HG03442 (cell line): Measurements from ENCODE around the gene UBTF.
"Not testable (repeated sequence)": the region's sequence is repeated elsewhere in the genome, so short reads cannot be mapped to it uniquely, and the experiment has no call there.

ENCODE experiments used
- ATAC-seq: cut with Tn5 transposase; IDR thresholded peaks from one replicate; pipeline ENCODE4 v1.9.1; 2021; ENCODE audit warnings: mild to moderate bottlenecking, moderate library complexity; ENCODE audit not compliant: unreplicated experiment

The UBTF gene

DNA sequence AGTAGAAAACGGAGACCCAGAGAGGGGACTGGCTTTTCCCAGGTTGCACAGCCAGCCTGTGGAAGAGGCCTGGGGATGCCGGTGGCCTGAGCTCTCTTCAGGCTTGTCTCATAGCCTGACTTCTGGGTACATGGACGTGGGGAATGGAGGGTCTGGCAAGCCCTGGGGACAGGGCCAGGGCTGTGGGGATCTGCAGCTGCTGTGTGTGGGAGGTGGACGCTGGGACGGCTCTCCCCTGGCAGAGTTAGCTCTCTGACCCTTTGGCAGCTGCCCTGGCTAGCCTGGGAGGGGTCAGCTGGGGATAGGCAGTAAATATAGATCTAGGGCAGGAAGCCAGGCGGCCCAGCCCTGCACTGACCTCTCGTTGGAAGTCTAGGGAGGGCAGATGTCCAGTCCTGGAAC lies 28.0 kb upstream of the UBTF start:
- no peak for ATAC-seq

DNA sequence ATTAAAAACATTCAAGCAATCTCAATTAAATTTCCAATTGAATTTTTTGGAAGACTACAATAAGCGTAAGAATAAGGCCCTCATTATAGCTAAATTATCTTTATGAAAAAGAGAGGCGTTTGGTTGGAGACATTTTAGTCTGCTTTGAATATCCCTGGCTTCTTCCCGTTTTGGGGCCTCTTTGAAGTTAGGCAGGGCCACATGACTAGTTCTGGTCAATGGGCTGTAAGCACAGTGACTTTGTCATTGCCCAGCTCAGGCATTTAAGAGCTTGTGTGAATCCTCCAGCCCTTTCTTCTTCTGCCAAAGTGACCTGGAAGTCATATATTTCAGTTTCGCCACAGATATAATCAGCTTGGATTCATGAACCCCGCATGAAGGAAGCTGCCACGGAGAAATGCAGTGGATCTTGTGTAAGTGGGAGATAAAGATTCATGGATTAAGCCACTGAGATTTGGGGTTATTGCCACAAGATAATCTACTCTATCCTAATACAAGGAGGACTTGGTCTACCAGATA lies 21.7 kb upstream of the UBTF start:
- no peak for ATAC-seq

DNA sequence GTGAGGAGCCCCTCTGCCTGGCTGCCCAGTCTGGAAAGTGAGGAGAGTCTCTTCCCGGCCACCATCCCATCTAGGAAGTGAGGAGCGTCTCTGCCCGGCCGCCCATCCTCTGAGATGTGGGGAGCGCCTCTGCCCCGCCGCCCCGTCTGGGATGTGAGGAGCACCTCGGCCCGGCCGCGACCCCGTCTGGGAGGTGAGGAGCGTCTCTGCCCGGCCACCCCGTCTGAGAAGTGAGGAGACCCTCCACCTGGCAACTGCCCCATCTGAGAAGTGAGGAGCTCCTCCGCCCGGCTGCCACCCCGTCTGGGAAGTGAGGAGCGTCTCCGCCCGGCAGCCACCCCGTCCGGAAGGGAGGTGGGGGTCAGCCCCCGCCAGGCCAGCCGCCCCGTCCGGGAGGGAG lies 18.4 kb upstream of the UBTF start:
- not testable (repeated sequence) for ATAC-seq

DNA sequence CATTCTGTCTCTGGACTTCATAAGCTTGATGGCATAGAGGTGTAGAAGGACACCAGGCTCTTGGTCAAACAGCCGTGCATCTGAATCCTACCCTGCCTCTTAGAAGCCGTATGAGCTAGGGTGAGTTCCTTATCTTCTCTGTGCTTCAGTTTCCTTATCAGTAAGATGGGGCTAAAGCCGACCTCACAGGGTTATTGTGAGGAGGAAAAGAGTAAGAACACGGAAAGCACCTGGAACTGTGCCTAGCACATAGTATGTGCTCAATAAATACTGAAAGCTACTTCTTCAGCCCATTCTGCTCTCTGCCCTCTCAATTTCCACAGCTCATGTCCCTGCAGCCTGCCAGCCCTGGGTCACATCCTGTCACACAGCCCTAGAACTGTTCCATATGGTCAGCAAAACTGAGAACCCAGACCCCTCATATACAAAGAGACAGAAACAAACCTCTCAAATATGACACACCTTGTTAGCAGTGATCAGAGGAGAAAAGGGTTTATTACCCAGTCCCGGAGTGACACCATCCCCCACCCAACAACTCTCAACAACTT lies 17.0 kb upstream of the UBTF start:
- ATAC-seq, result no peak

DNA sequence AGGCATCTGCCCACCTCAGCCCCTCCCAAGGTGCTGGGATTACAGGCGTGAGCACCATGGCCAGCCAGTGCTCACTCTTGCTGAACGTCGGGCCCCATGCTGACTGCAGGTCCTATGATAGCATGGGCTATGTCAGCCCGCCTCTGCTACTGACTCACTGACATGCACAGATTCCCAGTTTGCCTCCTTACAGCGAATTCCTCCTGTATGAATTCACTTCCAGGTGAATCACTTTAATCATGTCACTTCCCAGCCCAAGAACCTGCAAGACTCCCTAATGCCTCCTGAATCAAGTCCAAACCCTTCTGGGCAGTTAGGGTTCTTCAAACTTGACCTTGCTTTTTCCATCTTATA lies 16.1 kb upstream of the UBTF start:
- no peak for ATAC-seq

DNA sequence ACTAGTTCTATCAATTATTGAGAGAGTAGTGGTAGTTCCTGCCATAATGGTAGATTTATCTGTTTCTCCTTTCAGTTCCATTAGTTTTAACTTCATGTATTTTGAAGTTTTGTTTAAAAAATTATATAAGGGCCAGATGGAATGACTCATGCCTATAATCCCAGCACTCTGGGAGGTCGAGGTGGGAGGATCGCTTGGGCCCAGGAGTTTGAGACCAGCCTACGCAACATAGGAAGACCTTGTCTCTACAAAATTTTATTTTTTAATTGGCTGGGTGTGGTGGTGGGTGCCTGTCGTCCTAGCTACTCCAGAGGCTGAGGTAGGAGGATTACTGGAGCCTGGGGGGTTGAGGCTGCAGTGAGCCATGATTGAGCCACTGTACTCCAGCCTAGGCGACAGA lies 14.1 kb upstream of the UBTF start:
- ATAC-seq, result no peak

DNA sequence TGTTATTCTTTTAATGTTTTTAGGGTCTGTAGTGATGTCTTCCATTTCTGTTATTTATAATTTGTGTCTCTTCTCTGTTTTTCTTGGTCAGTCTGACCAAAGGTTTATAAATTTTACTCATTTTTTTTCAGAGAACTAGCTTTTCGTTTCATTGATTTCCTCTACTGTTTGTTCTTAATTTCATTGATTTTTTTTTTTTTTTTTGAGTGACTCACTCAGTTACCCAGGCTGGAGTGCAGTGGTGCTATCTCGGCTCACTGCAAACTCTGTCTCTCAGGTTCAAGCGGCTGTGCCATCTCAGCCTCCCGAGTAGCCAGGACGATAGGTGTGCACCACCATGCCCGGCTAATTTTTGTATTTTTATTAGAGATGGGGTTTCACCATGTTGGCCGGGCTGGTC lies 12.6 kb upstream of the UBTF start:
- no peak for ATAC-seq

DNA sequence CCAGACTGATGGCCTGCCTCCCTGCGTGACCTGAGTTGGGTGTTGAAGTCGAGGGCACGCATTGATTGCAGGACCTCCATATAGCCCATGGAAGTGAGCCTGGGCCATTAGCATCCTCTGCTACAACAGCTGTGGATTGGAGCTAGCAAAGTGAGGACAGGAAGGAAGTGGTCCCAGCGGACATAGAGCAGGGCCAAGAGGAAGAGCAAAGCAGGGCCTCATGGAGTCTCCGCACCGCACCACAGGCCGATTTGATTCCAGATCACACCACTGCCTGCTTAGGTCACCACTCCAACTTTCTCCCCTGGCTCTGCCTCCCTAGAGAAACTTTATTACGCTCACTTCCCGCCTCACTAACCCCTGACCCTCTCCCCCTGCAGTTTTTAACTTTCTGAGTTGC lies 10.7 kb upstream of the UBTF start:
- no peak for ATAC-seq

DNA sequence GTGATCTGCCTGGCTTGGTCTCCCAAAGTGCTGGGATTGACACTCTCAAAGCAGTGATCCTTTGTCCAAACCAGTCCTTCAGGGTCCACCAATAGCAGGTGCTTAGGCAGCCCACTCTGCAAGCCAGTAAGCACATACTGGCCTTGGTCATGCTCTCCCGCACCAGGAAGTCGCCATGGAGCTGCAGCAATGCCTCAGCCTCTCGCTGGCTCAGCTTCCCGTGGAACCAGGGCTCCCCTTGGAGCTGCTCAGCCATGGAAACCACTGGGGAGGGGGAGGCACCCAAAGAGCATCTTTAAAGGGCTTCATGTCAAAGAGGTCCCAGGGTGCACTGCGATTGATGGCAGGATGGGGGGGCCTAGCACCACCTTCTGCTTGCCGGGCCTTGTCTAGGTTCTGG lies 9.6 kb upstream of the UBTF start:
- ATAC-seq, result no peak

DNA sequence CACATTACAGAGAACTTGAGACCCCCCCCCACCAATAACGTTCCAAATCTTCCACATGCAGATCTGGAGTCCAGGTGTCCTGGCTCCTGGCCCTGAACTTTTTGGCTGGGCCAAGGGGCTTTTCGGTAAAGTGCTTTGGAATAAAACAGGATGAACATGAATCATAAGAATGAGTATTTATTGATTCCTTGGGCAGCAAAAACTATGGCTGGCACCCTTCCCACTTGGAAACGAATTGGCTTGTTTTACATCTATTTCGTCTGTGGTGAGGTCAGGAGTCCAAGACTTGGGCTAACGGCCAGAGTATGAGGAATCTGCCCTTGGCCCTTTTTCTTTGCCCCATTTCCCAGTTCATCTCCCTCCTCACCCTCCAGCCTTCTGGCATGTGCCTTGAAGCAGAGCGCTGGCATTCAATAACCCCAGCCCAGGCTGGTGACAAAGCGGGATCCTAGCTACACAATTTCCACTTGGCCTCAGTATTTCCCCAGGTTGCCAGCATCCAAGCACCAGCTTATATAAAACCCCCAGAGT lies 4.1 kb upstream of the UBTF start:
- no peak for ATAC-seq

DNA sequence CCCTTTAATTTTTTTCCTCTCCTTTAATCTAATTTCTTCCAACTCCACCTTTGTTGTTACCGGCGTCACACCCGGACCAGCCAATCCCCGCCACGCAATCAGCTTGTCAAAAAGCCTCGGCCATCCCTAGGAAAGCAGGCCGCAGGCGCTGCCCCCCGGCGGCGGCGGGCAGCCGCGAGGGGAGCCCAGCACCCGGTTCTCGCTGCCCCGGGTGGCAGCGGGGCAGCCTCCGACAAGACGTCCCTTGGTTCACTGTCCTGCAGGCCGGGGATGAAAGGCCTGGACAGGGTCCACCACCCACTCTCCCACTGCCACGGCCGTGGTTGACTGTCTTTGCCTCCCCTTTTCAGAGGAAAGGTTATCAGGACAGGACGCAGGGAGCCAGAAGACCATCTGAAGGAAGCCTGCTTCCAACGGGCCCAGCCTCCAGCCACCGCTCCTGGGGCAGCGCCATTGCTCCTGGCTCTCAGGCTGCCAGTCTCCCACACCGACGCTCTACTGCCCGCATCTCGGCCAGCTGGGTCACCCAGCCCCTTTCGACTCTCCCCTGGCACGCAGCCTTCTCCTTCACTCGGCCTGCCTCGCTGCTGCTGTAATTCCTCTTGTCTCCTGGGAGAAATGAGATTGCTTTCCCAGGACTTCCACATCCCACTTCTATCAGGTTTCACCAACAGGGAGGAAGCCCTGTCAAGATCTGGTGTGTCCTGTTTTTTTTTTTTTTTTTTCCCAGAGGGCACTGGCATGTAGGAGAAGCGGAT lies 2.8 kb upstream of the UBTF start:
- no peak for ATAC-seq

DNA sequence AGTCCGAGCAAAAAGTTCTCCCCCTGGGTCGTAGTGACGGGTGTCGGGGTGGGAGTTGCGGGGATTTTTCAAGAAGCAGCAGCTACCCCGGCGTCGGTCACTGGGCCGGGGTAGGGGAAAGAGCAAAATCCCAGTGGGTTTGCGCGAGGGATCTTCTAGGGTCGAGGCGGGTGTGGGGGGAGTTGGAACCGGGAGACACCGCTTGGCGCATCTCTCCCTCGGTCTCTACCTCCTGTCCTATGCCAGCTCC lies 2.3 kb upstream of the UBTF start:
- no peak for ATAC-seq

DNA sequence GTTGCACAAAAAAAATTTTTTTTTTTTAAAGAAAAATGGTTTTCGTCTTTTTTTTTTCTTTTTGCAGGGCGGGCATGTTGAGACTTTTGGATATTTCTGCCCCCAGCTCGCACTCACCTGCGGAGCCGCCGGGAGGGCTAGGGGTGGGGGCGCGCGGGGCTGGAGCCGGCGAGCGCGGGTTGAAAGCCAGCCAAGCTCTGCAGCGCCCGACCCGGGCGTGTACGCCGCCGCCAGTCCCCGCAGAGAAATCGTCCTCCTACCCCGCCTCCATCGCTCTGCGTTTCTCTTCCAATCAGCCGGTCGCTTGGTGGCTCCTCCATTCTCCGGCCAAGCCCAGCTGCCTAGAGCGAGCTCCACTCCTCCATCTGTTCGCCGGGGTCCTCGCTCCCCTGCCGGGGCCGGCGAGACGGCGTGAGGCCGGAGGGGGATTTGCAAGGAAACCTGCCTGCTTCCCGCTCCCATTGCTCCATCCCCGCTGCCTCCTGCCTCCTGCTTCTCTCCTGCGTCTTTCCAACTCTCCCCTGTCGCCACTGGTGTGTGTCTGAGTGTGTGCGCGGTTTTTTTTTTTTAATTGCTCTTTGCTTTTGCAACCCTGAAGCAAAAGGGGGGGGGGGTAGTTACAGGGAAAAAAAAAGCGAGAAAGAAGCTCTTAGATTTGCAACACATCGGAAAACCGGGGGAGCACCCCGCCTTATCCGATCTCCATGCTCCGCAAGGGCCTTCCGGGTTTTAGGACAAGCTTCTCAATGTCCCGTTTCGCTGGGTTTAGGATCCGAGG lies 1.8 kb upstream of the UBTF start:
- ATAC-seq, result no peak

DNA sequence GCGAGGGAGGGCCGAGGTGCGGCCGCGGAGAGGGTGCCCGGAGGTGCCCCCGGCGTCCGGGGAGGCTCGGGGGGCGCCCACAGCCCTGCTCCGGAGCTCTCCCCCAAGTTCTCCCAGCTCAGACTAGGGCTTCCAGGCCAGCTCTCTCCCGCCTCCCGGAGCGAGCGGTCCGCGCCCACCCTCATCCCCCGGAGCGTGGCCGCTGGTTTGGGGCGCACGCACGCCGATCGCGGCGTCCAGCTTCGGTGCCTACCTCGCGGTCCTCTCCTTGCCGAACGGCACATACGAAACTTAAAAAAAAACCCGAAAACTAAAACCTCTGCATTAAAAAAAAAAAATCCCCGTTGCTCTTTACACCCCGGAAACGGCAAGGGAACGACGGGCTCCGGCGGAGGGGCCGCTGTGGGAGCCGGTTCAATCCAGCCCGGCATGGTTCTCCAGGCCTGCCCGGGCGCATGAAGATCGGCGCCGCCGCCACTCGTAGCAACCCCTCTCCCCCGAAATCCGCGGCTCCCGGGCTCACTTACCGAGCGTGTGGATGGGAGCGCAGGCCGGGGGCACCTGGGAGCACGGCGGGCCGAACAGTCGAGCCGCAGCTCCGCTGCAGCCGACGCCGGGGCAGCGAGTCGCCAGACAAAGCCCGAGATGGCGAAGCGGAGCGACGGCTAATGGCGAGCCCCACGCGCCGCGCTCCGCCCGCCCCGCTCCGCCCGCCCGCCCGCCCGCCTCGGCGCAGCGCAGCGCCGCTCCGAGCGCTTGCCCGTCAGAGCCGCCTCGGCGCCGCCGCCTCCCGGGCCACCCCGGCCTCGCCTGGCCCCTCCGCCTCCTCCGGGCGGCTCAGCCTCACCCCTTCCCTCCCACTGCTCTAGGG lies 973 bp upstream of the UBTF start:
- peak; percentile 1 for ATAC-seq

DNA sequence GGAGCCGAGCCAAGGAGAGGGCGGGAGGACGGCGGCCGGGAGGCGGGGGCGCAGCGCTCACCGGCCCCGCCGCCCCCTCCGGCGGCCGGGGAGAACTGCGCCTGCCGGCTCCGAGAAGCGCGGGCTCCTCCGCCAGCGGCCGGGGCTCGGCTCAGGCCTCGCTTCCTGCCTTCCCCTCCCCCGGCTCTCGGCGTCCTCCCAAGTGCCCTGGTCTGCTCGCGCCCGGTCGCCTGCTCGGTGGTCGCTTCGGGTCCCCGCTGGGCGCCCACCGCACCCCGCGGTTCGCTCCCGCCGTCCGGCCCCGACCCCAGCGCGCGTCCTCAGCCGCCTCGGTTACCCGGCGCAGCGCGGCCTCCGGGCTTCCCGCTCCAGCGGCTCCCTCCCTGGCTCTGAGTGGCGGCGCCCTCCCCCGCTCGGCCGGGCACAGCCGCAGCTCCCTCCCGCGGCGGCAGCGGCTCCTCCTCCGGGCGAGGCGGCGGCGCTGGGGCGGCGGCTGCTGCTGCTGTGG lies 313 bp downstream of the UBTF start:
- peak; percentile 22 for ATAC-seq

DNA sequence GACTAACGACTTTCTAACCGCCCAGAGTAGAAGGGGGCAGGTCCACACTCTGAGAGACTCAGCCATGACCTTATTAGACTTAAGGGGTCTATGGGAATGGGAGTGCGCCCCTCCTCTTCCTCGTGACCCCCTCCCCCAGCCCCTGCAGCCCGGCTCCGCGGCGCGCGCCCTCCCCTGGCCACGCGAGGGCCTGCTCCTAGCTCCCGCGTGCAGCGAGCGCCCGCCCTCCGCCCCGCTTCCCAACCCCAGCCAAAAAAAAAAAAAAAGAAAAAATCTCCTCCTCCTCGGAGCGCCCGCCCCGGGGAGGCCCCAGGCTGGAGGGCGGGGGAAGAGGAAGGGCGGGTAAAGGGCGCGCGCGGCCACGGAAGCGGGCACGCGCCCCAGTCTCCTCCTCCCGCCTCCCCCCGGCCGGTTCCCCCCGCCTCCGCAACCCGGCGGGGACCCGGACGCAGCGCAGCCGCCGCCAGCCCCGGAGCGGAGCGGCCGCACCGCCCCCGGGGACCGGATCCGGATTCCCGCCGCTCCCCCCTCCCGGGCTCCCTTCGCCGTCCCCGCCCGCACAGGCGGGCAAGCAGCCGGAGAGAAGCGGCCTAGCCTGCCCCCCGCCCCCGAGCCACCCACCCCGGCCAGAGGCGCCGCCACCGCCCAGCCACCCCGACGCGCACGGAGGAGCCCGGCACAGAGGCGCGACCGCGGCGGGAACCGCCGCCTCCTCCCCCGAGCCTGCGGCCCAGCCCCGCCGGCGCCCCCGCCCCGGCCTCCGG lies 949 bp downstream of the UBTF start:
- peak; percentile 38 for ATAC-seq

DNA sequence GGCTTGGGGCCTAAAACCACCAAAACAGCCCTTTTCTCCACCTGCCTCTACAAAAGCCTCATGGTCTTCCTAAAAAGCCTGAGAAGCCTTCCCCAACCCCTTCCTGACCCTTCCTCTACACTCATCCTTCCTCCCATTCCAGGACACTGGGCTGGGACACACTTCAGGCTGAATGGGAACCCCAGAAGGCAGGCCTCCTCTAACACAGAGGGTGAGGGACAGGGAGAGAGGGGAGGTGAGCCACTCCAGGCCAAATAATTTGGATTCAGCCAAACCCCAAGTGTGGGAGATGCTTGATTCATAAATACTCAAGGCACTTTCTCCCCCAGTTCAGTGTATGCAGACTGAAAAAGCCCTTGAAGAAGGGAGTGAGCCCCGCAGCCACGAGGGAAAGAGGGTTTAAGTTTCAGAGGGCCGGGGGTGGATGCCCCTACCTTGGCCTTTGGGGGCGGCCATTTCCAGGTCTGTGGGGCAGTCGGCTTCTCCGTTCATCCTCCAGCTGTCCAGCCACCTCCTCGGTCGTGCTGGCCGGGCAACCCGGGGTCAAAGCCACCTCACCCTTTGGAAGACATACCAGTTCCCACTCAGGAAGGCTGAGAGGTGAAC lies 1.6 kb downstream of the UBTF start:
- ATAC-seq, result no peak

DNA sequence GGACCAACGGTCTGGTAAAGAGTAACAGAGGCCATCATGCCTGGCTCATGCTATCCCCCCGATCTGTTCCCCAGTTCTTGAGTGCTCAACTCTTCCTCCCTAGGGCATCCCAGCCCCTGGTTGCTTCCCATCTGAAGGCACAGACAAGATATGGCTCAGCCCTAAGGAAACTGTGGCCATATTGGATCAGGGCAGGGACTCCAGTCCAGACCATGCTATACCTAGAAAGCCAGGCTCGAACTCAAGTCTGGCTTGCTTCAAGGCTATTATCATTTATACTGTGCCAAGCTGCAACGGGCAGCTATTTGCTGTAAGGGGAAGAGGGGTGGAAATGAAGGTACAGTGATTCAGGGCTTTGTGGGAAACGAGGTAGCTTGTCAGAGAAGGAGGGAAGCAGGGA lies 2.8 kb downstream of the UBTF start:
- ATAC-seq, result no peak

DNA sequence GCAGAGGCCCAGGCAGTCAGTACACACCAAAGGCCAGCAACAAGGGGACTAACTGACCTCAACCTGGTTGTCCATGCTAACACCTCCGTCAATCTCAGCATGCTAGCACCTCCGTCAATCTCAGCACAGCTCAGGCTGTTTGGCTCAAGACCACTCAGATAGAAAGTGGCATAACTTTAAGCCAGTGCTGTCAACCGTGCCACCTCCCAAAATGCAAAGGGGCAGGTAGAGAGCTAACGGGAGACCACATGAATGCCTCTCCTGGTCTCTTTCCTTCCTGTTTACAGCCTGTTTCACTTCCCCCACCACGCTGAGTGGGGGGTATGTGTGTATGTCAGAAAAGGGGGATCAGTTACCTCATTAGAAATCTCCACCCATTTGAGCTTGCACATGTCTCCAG lies 3.3 kb downstream of the UBTF start:
- ATAC-seq, result no peak

DNA sequence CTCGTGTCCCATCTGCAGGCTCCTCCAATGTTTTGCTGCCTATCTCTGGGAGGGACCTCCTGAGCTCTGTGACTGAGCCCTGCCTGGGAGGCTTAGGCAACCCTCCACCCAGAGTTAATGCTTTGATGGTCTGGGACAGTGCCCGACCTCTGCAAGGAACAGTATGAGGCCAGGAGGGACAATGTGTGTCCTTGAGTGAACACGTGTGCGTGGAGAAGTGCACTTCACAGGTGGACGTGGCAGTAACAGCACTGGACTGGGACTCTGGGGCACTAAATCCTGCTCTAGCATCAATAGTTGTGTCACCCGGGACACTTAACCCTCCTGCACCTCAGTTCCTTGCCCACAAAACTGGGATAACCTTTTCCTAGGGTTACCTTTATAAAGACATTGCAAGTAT lies 4.6 kb downstream of the UBTF start:
- ATAC-seq, result no peak
